Kidney capillary endothelial cell (primary cell): Measurements from ENCODE around the gene SIGLEC12.
A peak's percentile ranks its signal among the peaks of the same experiment; 100 is the strongest.
"Not testable (repeated sequence)": the region's sequence is repeated elsewhere in the genome, so short reads cannot be mapped to it uniquely, and the experiment has no call there.

Experiments
- DNase-seq: peaks from one replicate; pipeline ENCODE4 v3.0.0-alpha.2; 2018; ENCODE audit warnings: low spot score

SIGLEC12 gene

GRCh38 chr19:51521781-51522180 lies 20.2 kb upstream of the SIGLEC12 start:
- no peak for DNase-seq

- no peak for DNase-seq
Measured at GRCh38 chr19:51521357-51521756, 19.8 kb upstream of the SIGLEC12 start.

GRCh38 chr19:51520728-51521127 lies 19.1 kb upstream of the SIGLEC12 start:
- no peak for DNase-seq

GRCh38 chr19:51514866-51515481 lies 13.4 kb upstream of the SIGLEC12 start:
- peak; percentile 52 for DNase-seq

GRCh38 chr19:51513968-51514367 lies 12.4 kb upstream of the SIGLEC12 start:
- DNase-seq, result no peak

- DNase-seq, result no peak
Measured at GRCh38 chr19:51511353-51511752, 9.8 kb upstream of the SIGLEC12 start.

- DNase-seq, result no peak
Measured at GRCh38 chr19:51509823-51510660, 8.4 kb upstream of the SIGLEC12 start.

- no peak for DNase-seq
Measured at GRCh38 chr19:51508059-51508733, 6.6 kb upstream of the SIGLEC12 start.

- DNase-seq, result no peak
Measured at GRCh38 chr19:51507640-51508058, 6.0 kb upstream of the SIGLEC12 start.

- no peak for DNase-seq
Measured at GRCh38 chr19:51507192-51507591, 5.6 kb upstream of the SIGLEC12 start.

GRCh38 chr19:51505904-51506303 lies 4.3 kb upstream of the SIGLEC12 start:
- no peak for DNase-seq

- no peak for DNase-seq
Measured at GRCh38 chr19:51503896-51504295, 2.3 kb upstream of the SIGLEC12 start.

- DNase-seq, result no peak
Measured at GRCh38 chr19:51503286-51503817, 1.8 kb upstream of the SIGLEC12 start.

- DNase-seq, result not testable (repeated sequence)
Measured at GRCh38 chr19:51500931-51501330, 669 bp downstream of the SIGLEC12 start.

GRCh38 chr19:51497666-51498065 lies 3.9 kb downstream of the SIGLEC12 start:
- DNase-seq, result no peak

- no peak for DNase-seq
Measured at GRCh38 chr19:51493776-51494175, 7.8 kb downstream of the SIGLEC12 start.

- no peak for DNase-seq
Measured at GRCh38 chr19:51491586-51491985, 10.0 kb downstream of the SIGLEC12 start.

- DNase-seq, result no peak
Measured at GRCh38 chr19:51490676-51491075, 10.9 kb downstream of the SIGLEC12 start.

- DNase-seq, result no peak
Measured at GRCh38 chr19:51489113-51489512, 12.5 kb downstream of the SIGLEC12 start.

- no peak for DNase-seq
Measured at GRCh38 chr19:51488491-51488890, 13.1 kb downstream of the SIGLEC12 start.

- DNase-seq, result no peak
Measured at GRCh38 chr19:51485960-51486660, 15.5 kb downstream of the SIGLEC12 start.

- DNase-seq, result no peak
Measured at GRCh38 chr19:51480590-51480989, 21.0 kb downstream of the SIGLEC12 start.
